ENCODE measurements around the gene SYCP2L.

- no peak for TF ChIP-seq POLR2A (IDR thresholded peaks at IDR 0.05; ENCODE audit: low read depth, low read length)
- no peak for TF ChIP-seq MAZ (IDR thresholded peaks at IDR 0.05; ENCODE audit: borderline replicate concordance, low read depth, low read length)
- TF ChIP-seq CTCF (conservative IDR thresholded peaks at IDR 0.05; ENCODE audit: low read depth, low read length): no peak
- TF ChIP-seq CEBPB (IDR thresholded peaks at IDR 0.05; ENCODE audit: low read depth, low read length): no peak
- TF ChIP-seq ELK1 (IDR thresholded peaks at IDR 0.05; ENCODE audit: borderline replicate concordance, low read depth, low read length): no peak
- TF ChIP-seq FOS (IDR thresholded peaks at IDR 0.05; ENCODE audit: low read depth, low read length): no peak
- no peak for TF ChIP-seq USF2 (IDR thresholded peaks at IDR 0.05; ENCODE audit: low read depth, low read length)
- TF ChIP-seq RAD21 (IDR thresholded peaks at IDR 0.05; ENCODE audit: low read length): no peak
Measured at GRCh38 chr6:10837622-10837994, 49.2 kb upstream of the SYCP2L start.

All from IMR-90 (cell line).